M059J (cell line): ENCODE data around the gene IL5RA. TPM values are rescaled to one million over a fixed set of nuclear protein-coding genes. Genes with fewer than 3 reads are reported as not detected.

Experiments
- DNase-seq: peaks from one replicate; pipeline ENCODE4 v3.0.0-alpha.2; 2012; ENCODE audit warnings: low read depth
- total RNA-seq: library from RNA; depleted of rRNA; stranded (reverse); fragments of >200 nt; shearing (Covaris generic); gene quantifications from 2 replicates; pipeline ENCODE4 v1.2.3, GENCODE V29; 2014; rRNA removed

Gene IL5RA
- total RNA-seq, 1 experiment from 2014 or later, result not detected

- DNase-seq, result peak; percentile 0
Measured at GRCh38 chr3:3065876-3066275, 44.3 kb downstream of the IL5RA start.

GRCh38 chr3:3064297-3064696 is 45.9 kb downstream of the IL5RA start:
- DNase-seq, result no peak

GRCh38 chr3:3059645-3060044 is 50.5 kb downstream of the IL5RA start:
- no peak for DNase-seq

- DNase-seq, result no peak
Measured at GRCh38 chr3:3053974-3054373, 56.2 kb downstream of the IL5RA start.

- DNase-seq, result peak; percentile 1
Measured at GRCh38 chr3:3038201-3038991, 71.8 kb downstream of the IL5RA start.

- DNase-seq, result no peak
Measured at GRCh38 chr3:3037156-3037555, 73.0 kb downstream of the IL5RA start.

- no peak for DNase-seq
Measured at GRCh38 chr3:3031326-3031725, 78.8 kb downstream of the IL5RA start.

- no peak for DNase-seq
Measured at GRCh38 chr3:3027976-3028567, 82.1 kb downstream of the IL5RA start.

- no peak for DNase-seq
Measured at GRCh38 chr3:3023111-3023745, 86.9 kb downstream of the IL5RA start.

- no peak for DNase-seq
Measured at GRCh38 chr3:3020209-3020608, 90.0 kb downstream of the IL5RA start.

Other genes with a start within 250 kb of the IL5RA start
- gene TRNT1, start 16.6 kb upstream of the IL5RA start, total RNA-seq, result 5.2 and 11.5 TPM in 2 replicates
- gene CRBN, start 69.3 kb upstream of the IL5RA start, total RNA-seq, result 45.2 and 74.0 TPM in 2 replicates